ENCODE measurements around the gene URGCP. TPM values are rescaled to one million over a fixed set of nuclear protein-coding genes. Genes with fewer than 3 reads are reported as not detected.

Gene URGCP
- total and polyA plus RNA-seq, 10 of the 15 experiments (the other 5 are each of a cell fraction or from before 2014, with no cell fraction given), result 2.0 to 29.7 (median 17.5) TPM

DNA sequence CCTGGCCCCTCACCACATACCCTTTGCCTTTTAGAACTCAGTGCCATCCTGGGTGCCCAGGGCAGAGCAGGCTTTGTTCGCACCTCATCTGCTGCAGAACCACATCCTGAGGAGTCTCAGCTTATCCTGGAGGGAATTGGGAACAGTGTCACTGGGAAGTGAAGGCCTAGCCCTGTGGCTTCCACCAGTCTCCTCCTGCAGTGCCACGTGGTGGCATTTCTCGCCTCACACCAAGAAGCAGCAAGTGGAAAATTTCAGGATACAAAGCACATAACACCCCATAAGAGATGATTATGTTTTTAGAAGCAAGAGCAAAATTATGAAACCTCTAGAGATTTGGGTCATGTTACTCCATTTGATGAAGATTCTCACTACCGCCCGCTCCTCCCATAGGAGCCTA, 46.7 kb upstream of the URGCP start:
- no peak for ATAC-seq
- Histone ChIP-seq H3K4me1 (ENCODE audit: control insufficient read depth, insufficient read depth, low read length) (no peaks in the 10 kb centered on the region), H3K4me3 (no peak overlapping the region), H3K27me3 (replicated peaks in 1 of 2; ENCODE audit: control insufficient read depth in 2 of 2, insufficient read depth in 2 of 2, low read length in 1 of 2) (no peaks in the 10 kb centered on the region), H3K4me2 (ENCODE audit: control insufficient read depth, insufficient read depth) (no peak overlapping the region), H3K27ac (ENCODE audit: control insufficient read depth, insufficient read depth) (no peak overlapping the region), H3K9me3 (replicated peaks; ENCODE audit: control insufficient read depth, insufficient read depth, low read length) (no peaks in the 10 kb centered on the region), H2AFZ (ENCODE audit: control insufficient read depth, low read depth, low read length) (no peak overlapping the region), H4K20me1 (ENCODE audit: control insufficient read depth, insufficient read depth) (no peaks in the 10 kb centered on the region), H3K9ac (ENCODE audit: control insufficient read depth, insufficient read depth, low read length) (no peak overlapping the region), H3K79me2 (ENCODE audit: control insufficient read depth, insufficient read depth, low read length) (no peaks in the 10 kb centered on the region), H3K36me3 (ENCODE audit: control insufficient read depth in 2 of 2, insufficient read depth in 2 of 2, low read length in 1 of 2) (peaks cover 0 to 14% of the 10 kb centered on the region in 2 experiments; a peak in 1 of 4 replicates)
- in situ Hi-C loops (cut with MboI) (no loop called here), intact Hi-C loops (cut with micrococcal nuclease; ENCODE audit: unreplicated experiment) (no loop called here)
- DNase-seq (ENCODE audit: low read depth, low spot score), result no peak
- ChIA-PET POLR2A (no interaction called here), CTCF (interaction anchor here (0.6 kb wide), 1 partner anchor 11 kb away, joined by 4 read pairs; no protein-coding TSS in a partner anchor), RAD21 (ENCODE audit: unreplicated experiment) (no interaction called here), SMC1A (ENCODE audit: uncharacterized antibody, unreplicated experiment) (interaction anchor here (0.6 kb wide), 1 partner anchor 243 kb away, joined by 3 read pairs; no protein-coding TSS in a partner anchor)
- FAIRE-seq, result no peak
- BruUV-seq (replicated peaks), result no TSS peak
- WGBS (ENCODE audit: insufficient coverage, insufficient replicate concordance, low lambda C conversion rate, missing lambda C conversion rate), result 87% methylated on average over 5 of the region's 5 CpGs
- TF ChIP-seq PAX5 (IDR thresholded peaks at IDR 0.05; ENCODE audit: borderline replicate concordance, low read depth, low read length), result no peak
- no peak for TF ChIP-seq PAX8 (IDR thresholded peaks at IDR 0.05)
- no peak for TF ChIP-seq SMAD5 (IDR thresholded peaks at IDR 0.05; ENCODE audit: low read depth)
- TF ChIP-seq CEBPZ (IDR thresholded peaks at IDR 0.05; ENCODE audit: low read depth, low read length), result no peak
- TF ChIP-seq POLR2AphosphoS5 (IDR thresholded peaks at IDR 0.05; ENCODE audit: low read length), result no peak
- TF ChIP-seq ZNF24 (IDR thresholded peaks at IDR 0.05), result no peak
- TF ChIP-seq NR2F1 (conservative IDR thresholded peaks at IDR 0.05), result no peak
- TF ChIP-seq SIX5 (IDR thresholded peaks at IDR 0.05; ENCODE audit: low read depth, low read length, severe bottlenecking), result no peak
- TF ChIP-seq BCLAF1 (IDR thresholded peaks at IDR 0.05), result no peak
- TF ChIP-seq LARP7 (IDR thresholded peaks at IDR 0.05), result no peak
- no peak for TF ChIP-seq HCFC1 (IDR thresholded peaks at IDR 0.05; ENCODE audit: low read length)
- TF ChIP-seq CHD1 (IDR thresholded peaks at IDR 0.05; ENCODE audit: low read depth, low read length), result no peak
- no peak for TF ChIP-seq WRNIP1 (IDR thresholded peaks at IDR 0.05; ENCODE audit: borderline replicate concordance, low read depth, low read length)
- TF ChIP-seq ZNF592 (IDR thresholded peaks at IDR 0.05), result no peak
